Loucy (cell line): Measurements from ENCODE around the gene MOCOS.

ENCODE experiments used
- H2AFZ ChIP-seq: fragments of 200-600 bp; sonication (generic); 2 replicates; pipeline ENCODE4 v1.6.0; 2016; ENCODE audit warnings: antibody characterized with exemption, mild to moderate bottlenecking, low read length, moderate library complexity
- H3F3A ChIP-seq: fragments of 200-600 bp; 2 replicates; pipeline ENCODE4 v1.6.0; 2016; ENCODE audit warnings: antibody characterized with exemption, low read depth, mild to moderate bottlenecking
- H3K27me3 ChIP-seq: fragments of 200-600 bp; sonication (generic); 2 replicates; pipeline ENCODE4 v1.6.1; 2014; ENCODE audit warnings: low read length, mild to moderate bottlenecking; ENCODE audit not compliant: insufficient read depth, poor library complexity, severe bottlenecking
- H3K36me3 ChIP-seq: fragments of 200-600 bp; sonication (generic); 2 replicates; pipeline ENCODE4 v1.6.1; 2016; ENCODE audit warnings: low read length; ENCODE audit not compliant: insufficient read depth
- H3K4me1 ChIP-seq: fragments of 200-600 bp; sonication (generic); 2 replicates; pipeline ENCODE4 v1.5.1; 2014; ENCODE audit warnings: low read length, mild to moderate bottlenecking; ENCODE audit not compliant: insufficient read depth, poor library complexity, severe bottlenecking
- H3K4me2 ChIP-seq: fragments of 200-600 bp; sonication (generic); 2 replicates; pipeline ENCODE4 v1.6.0; 2014; ENCODE audit warnings: antibody characterized with exemption, low read length, low read depth, mild to moderate bottlenecking; ENCODE audit not compliant: poor library complexity, severe bottlenecking
- H3K4me3 ChIP-seq: fragments of 200-600 bp; sonication (generic); 2 replicates; pipeline ENCODE4 v1.5.1; 2014; ENCODE audit warnings: low read length, mild to moderate bottlenecking, mixed read lengths; ENCODE audit not compliant: poor library complexity, severe bottlenecking
- H3K79me2 ChIP-seq: fragments of 200-600 bp; sonication (generic); 2 replicates; pipeline ENCODE4 v1.6.1; 2014; ENCODE audit warnings: low read length; ENCODE audit not compliant: insufficient read depth
- H3K9ac ChIP-seq: fragments of 200-600 bp; sonication (generic); 2 replicates; pipeline ENCODE4 v1.6.0; 2014; ENCODE audit warnings: mild to moderate bottlenecking, low read depth, low read length, moderate library complexity; ENCODE audit not compliant: poor library complexity, severe bottlenecking
- H3K9me2 ChIP-seq: fragments of 200-600 bp; sonication (generic); replicated peaks from 2 replicates; pipeline ENCODE4 v1.6.1; 2016; ENCODE audit warnings: low read depth, low read length, mixed read lengths
- H3K9me3 ChIP-seq: fragments of 200-600 bp; sonication (generic); 2 replicates; pipeline ENCODE4 v1.6.1; 2014; ENCODE audit warnings: mild to moderate bottlenecking, antibody characterized with exemption, low read length, low read depth; ENCODE audit not compliant: insufficient read depth
- H4K20me1 ChIP-seq: fragments of 200-600 bp; sonication (generic); 2 replicates; pipeline ENCODE4 v1.6.0; 2014; ENCODE audit warnings: antibody characterized with exemption, low read length, mild to moderate bottlenecking; ENCODE audit not compliant: insufficient read depth, poor library complexity, severe bottlenecking
- EZH2phosphoT487 ChIP-seq: fragments of 200-600 bp; IDR thresholded peaks from 2 replicates; pipeline ENCODE4 v1.6.1; 2018; ENCODE audit warnings: antibody characterized with exemption, mild to moderate bottlenecking, moderate library complexity, borderline replicate concordance
- TF ChIP-seq, protein P1 (sequence below): fragments of 200-600 bp; sonication (generic); conservative IDR thresholded peaks from 2 replicates; pipeline ENCODE4 v1.5.1; 2014; ENCODE audit warnings: mild to moderate bottlenecking, antibody characterized with exemption, low read length

The MOCOS gene

DNA sequence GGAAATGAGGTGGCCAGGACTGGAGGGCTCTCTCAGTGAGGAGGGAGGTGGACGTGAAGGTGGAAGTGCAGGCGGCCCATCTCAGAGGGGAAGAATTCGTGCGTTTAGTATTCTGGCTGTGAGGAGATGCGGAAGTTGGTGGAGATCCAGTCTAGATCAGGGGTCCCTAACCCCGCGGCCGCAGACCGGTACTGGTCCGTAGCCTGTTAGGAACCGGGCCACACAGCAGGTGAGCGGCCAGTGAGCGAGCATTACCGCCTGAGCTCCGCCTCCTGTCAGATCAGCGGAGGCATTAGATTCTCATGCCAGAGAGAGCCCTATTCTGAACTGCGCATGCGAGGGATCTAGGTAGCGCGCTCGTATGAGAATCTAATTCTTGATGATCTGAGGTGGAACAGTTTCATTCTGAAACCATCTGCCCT, 108.6 kb downstream of the MOCOS start:
- no peak overlapping the region for H3K9ac ChIP-seq
- TF ChIP-seq, protein P1, sequence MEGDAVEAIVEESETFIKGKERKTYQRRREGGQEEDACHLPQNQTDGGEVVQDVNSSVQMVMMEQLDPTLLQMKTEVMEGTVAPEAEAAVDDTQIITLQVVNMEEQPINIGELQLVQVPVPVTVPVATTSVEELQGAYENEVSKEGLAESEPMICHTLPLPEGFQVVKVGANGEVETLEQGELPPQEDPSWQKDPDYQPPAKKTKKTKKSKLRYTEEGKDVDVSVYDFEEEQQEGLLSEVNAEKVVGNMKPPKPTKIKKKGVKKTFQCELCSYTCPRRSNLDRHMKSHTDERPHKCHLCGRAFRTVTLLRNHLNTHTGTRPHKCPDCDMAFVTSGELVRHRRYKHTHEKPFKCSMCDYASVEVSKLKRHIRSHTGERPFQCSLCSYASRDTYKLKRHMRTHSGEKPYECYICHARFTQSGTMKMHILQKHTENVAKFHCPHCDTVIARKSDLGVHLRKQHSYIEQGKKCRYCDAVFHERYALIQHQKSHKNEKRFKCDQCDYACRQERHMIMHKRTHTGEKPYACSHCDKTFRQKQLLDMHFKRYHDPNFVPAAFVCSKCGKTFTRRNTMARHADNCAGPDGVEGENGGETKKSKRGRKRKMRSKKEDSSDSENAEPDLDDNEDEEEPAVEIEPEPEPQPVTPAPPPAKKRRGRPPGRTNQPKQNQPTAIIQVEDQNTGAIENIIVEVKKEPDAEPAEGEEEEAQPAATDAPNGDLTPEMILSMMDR: no peak
- TF ChIP-seq EZH2phosphoT487: no peak
- H3K4me3 ChIP-seq: no peak overlapping the region
- H4K20me1 ChIP-seq: no peaks in the 10 kb centered on the region
- H3K9me3 ChIP-seq: no peaks in the 10 kb centered on the region
- H3K9me2 ChIP-seq: no peaks in the 10 kb centered on the region
- no peak overlapping the region for H3K4me2 ChIP-seq
- H3K27me3 ChIP-seq: no peaks in the 10 kb centered on the region
- no peaks in the 10 kb centered on the region for H3K36me3 ChIP-seq
- H3K79me2 ChIP-seq: no peaks in the 10 kb centered on the region
- H3F3A ChIP-seq: no peaks in the 10 kb centered on the region
- no peaks in the 10 kb centered on the region for H3K4me1 ChIP-seq
- H2AFZ ChIP-seq: no peak overlapping the region

DNA sequence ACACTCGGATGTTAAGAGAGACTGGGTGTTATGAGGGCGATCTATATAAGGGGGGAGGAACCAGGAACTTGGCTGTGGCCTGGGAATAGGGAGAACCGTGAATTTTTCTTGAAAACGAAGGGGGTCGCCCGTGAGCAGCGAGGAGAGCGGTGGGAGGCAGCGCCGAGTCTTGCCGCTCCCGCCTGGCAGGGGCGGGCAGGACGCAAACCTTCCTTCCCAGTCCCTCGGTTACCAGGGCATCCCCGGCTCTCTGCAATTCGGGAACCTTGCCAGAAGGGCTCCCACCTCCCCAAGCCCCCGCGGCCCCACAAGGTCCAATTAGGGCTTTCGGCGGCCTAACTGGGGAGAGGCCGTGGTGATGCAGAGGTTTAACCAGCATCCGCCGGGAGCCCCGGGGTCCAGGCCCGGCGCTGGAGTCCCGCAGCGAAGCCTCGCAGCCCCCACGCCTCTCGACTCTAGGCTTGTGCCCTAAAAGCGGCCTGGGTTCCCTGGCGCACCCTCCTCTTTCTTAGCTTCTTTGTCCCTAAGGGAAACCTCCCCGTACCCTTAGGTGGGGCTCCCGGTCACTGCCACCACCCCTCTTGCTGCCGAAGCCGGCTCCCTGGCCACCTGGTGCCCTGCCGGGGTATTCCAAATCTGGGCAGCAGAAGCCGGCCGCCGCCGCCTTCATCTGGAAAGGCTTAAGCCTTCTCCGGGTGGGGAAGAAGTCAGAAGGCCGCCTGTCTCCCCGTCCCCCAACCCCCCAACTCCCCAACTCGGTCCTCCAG, 109.5 kb downstream of the MOCOS start:
- H3K9ac ChIP-seq: no peak overlapping the region
- H3F3A ChIP-seq: no peaks in the 10 kb centered on the region
- TF ChIP-seq, protein P1: no peak
- TF ChIP-seq EZH2phosphoT487: no peak

DNA sequence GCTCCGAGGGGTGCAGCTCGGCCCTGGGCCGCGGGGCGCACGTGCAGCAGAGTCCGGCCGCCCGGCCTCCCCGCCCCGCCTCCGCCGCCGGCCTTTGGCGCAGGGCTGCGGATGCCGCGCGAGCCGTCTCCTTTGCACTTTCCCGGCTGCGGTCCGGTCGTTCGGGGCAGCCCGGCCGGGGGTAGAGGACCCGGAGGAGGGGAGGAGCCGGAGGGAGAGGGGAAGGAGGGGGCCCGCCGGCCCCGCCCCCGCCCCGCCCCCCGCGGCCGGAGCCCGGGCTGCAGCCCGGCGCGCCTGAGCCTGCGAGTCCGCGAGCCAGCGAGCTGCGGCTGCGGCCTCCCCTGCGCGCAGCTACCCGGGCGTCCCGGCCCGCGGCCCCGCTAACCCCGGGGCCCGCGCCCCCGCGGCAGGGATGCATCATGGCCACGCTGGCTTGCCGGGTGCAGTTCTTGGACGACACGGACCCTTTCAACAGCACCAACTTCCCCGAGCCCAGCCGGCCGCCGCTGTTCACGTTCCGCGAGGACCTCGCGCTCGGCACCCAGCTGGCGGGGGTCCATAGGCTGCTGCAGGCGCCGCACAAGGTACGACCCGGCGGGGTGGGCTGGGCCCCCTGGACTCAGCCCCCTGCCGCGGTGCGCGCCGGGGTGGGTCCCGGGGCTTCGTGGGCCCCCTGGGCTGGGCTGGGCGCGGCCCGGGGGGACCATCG, 110.3 kb downstream of the MOCOS start, which contains the start of gene FHOD3:
FHOD3 (plus strand) TSS at position 297 of the 709 bp plus-strand sequence; CDS start at position 420, 123 bp downstream.
- Histone ChIP-seq H3K9me3 (no peaks in the 10 kb centered on the region), H3K4me2 (no peak within 1 kb of the TSS), H3F3A (no peaks in the 10 kb centered on the region), H3K4me1 (no peaks in the 10 kb centered on the region), H2AFZ (no peak within 1 kb of the TSS), H3K36me3 (no peaks in the 10 kb centered on the region), H3K9me2 (no peaks in the 10 kb centered on the region), H3K27me3 (no peaks in the 10 kb centered on the region), H4K20me1 (no peaks in the 10 kb centered on the region), H3K9ac (no peak within 1 kb of the TSS), H3K79me2 (no peaks in the 10 kb centered on the region), H3K4me3 (no peak within 1 kb of the TSS)
- TF ChIP-seq, protein P1: no peak
- TF ChIP-seq EZH2phosphoT487: no peak

More for the DNA sequence above, 109.5 kb downstream of the MOCOS start:
- no peaks in the 10 kb centered on the region for H3K36me3 ChIP-seq
- H3K4me1 ChIP-seq: no peaks in the 10 kb centered on the region
- no peaks in the 10 kb centered on the region for H3K9me2 ChIP-seq
- no peaks in the 10 kb centered on the region for H4K20me1 ChIP-seq
- H3K79me2 ChIP-seq: no peaks in the 10 kb centered on the region
- H3K9me3 ChIP-seq: no peaks in the 10 kb centered on the region
- H2AFZ ChIP-seq: no peak overlapping the region
- no peak overlapping the region for H3K4me3 ChIP-seq
- no peaks in the 10 kb centered on the region for H3K27me3 ChIP-seq
- no peak overlapping the region for H3K4me2 ChIP-seq
